A549 treated with AZD9567 at 1 μM for 4 hours (cell line): Measurements from ENCODE around the gene SPINK4. TPM values are rescaled to one million over a fixed set of nuclear protein-coding genes. Genes with fewer than 3 reads are reported as not detected.

Experiments used
- total RNA-seq: library from RNA; stranded (reverse); fragments of 200-300 nt; extraction: Qiagen RNA extraction; gene quantifications from 5 replicates; pipeline ENCODE4 v1.2.3, GENCODE V29; 2022; ENCODE audit not compliant: insufficient read depth

SPINK4 gene
- not detected in 5 replicates for total RNA-seq

GRCh38 chr9:33239921-33240320 is at the start of gene SPINK4:
SPINK4 (plus strand) TSS chr9:33240167; CDS start chr9:33240209, 42 bp downstream.

GRCh38 chr9:33264473-33265177 is 24.7 kb downstream of the SPINK4 start, which contains the start of the genes BAG1 and CHMP5:
BAG1 (minus strand) TSS chr9:33264708.
CHMP5 (plus strand) TSS chr9:33265049; CDS start chr9:33265079, 30 bp downstream.

GRCh38 chr9:33290247-33291030 is 50.5 kb downstream of the SPINK4 start, which contains the start of gene NFX1:
NFX1 (plus strand) TSS chr9:33290516; CDS start chr9:33290573, 57 bp downstream.

Other genes with a start within 250 kb of the SPINK4 start
- gene APTX, start 238.5 kb upstream of the SPINK4 start, total RNA-seq, result 36.4 to 53.8 TPM (median 40.5 TPM) in 5 replicates
- gene DNAJA1, start 214.9 kb upstream of the SPINK4 start, total RNA-seq, result 220 to 254 TPM (median 230 TPM) in 5 replicates
- 17.2 to 25.2 TPM (median 18.2 TPM) in 5 replicates for gene SMU1, start 163.5 kb upstream of the SPINK4 start, total RNA-seq
- 174 to 231 TPM (median 193 TPM) in 5 replicates for gene B4GALT1, start 72.8 kb upstream of the SPINK4 start, total RNA-seq
- gene BAG1, start 24.5 kb downstream of the SPINK4 start, total RNA-seq, result 125 to 134 TPM (median 131 TPM) in 5 replicates
- 65.4 to 76.6 TPM (median 74.4 TPM) in 5 replicates for gene CHMP5, start 24.9 kb downstream of the SPINK4 start, total RNA-seq
- gene NFX1, start 50.3 kb downstream of the SPINK4 start, total RNA-seq, result 28.5 to 40.8 TPM (median 29.2 TPM) in 5 replicates
- gene AQP7, start 162.4 kb downstream of the SPINK4 start, total RNA-seq, result 0.37 to 0.56 TPM (median 0.43 TPM) in 4 of 5 replicates, not detected in the other
- 8.1 to 19.4 TPM (median 17.0 TPM) in 5 replicates for gene AQP3, start 207.4 kb downstream of the SPINK4 start, total RNA-seq
- 65.8 to 78.8 TPM (median 72.5 TPM) in 5 replicates for gene NOL6, start 233.8 kb downstream of the SPINK4 start, total RNA-seq